Measurements from ENCODE around the gene LAT. TPM values are rescaled to one million over a fixed set of nuclear protein-coding genes. Genes with fewer than 3 reads are reported as not detected.

LAT gene
- total and polyA plus RNA-seq, 2 of the 4 experiments (the other 2 are of a cell fraction), result 0.18 to 7.4 TPM

DNA sequence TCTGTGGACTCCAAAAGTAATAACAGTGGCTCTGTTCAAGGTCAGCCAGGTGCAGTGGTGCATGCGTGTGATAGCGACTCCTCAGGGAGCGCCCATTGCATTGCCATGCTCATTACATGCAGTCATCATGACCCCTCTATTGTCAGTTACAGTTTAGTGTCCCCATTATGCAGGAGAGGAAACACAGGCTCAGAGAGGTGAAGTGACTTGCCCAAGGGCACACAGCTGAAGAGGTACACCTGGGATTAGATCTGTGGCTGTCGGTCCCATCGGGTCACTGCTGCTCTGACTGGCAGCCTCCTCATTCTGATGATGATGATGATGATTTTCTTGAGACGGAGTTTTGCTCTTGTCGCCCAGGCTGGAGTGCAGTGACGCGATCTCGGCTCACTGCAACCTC lies 7.6 kb downstream of the LAT start:
- intact Hi-C loops (cut with micrococcal nuclease) (no loop called here), dilution Hi-C loops (cut with HindIII; ENCODE audit: low sequenced_read_pairs, unreplicated experiment) (no loop called here), in situ Hi-C loops (cut with MboI; ENCODE audit: low sequenced_read_pairs) (no loop called here)
- ChIA-PET CTCF (no interaction called here), POLR2A (ENCODE audit: unreplicated experiment) (no interaction called here)
- H2AK5ac ChIP-seq (ENCODE audit: low read depth, low read length), result no peak overlapping the region
- BruUV-seq (replicated peaks), result no TSS peak
- no peak overlapping the region for H2BK20ac ChIP-seq (ENCODE audit: low read depth, low read length)
- H2BK15ac ChIP-seq (ENCODE audit: low read depth, low read length), result no peak overlapping the region
- H2AFZ ChIP-seq (replicated peaks; ENCODE audit: low read length, poor library complexity), result no peak overlapping the region
- H3K9me1 ChIP-seq (ENCODE audit: insufficient read depth, low read length), result no peaks in the 10 kb centered on the region
- DNase-seq (no peak), ATAC-seq (ENCODE audit: low read depth) (no peak)
- H3K4me3 ChIP-seq (ENCODE audit: insufficient read depth, low read depth, low read length), result no peak overlapping the region
- H3K18ac ChIP-seq (ENCODE audit: low read depth, low read length), result no peak overlapping the region
- H4K8ac ChIP-seq (ENCODE audit: low read depth in 2 of 2, low read length in 2 of 2), result no peak overlapping the region
- H3K4ac ChIP-seq (ENCODE audit: low read depth, low read length), result no peak overlapping the region
- H3K56ac ChIP-seq (ENCODE audit: extremely low read depth, insufficient read depth, low read length), result no peak overlapping the region
- H2BK120ac ChIP-seq (ENCODE audit: low read depth, low read length), result no peak overlapping the region
- H3K27me3 ChIP-seq (ENCODE audit: control insufficient read depth, insufficient read depth, low read length), result no peaks in the 10 kb centered on the region
- H3K14ac ChIP-seq (replicated peaks; ENCODE audit: low read depth, low read length), result no peak overlapping the region
- H3K4me2 ChIP-seq (ENCODE audit: low read depth, low read length), result no peak overlapping the region
- H3K23ac ChIP-seq (ENCODE audit: low read depth, low read length), result no peak overlapping the region
- H3K36me3 ChIP-seq (ENCODE audit: control insufficient read depth, insufficient read depth, low read length), result peaks cover 14% of the 10 kb centered on the region
- no peaks in the 10 kb centered on the region for H3K9me3 ChIP-seq (ENCODE audit: control insufficient read depth, insufficient read depth, low read length)
- H4K91ac ChIP-seq (ENCODE audit: insufficient read depth, low read depth, low read length), result no peak overlapping the region
- H3K79me1 ChIP-seq (ENCODE audit: low read depth in 1 of 2, low read length in 2 of 2), result no peaks in the 10 kb centered on the region
- no peaks in the 10 kb centered on the region for H3K4me1 ChIP-seq (ENCODE audit: control insufficient read depth, insufficient read depth, low read length)
- H2BK5ac ChIP-seq (ENCODE audit: low read depth, low read length, poor library complexity, severe bottlenecking), result no peak overlapping the region
- no peak overlapping the region for H3K9ac ChIP-seq (ENCODE audit: low read depth, low read length)
- TF ChIP-seq, protein P1, sequence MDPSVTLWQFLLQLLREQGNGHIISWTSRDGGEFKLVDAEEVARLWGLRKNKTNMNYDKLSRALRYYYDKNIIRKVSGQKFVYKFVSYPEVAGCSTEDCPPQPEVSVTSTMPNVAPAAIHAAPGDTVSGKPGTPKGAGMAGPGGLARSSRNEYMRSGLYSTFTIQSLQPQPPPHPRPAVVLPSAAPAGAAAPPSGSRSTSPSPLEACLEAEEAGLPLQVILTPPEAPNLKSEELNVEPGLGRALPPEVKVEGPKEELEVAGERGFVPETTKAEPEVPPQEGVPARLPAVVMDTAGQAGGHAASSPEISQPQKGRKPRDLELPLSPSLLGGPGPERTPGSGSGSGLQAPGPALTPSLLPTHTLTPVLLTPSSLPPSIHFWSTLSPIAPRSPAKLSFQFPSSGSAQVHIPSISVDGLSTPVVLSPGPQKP (IDR thresholded peaks at IDR 0.05; ENCODE audit: borderline replicate concordance, low read depth, low read length), result no peak
- TF ChIP-seq MAZ (IDR thresholded peaks at IDR 0.05; ENCODE audit: borderline replicate concordance, low read depth, low read length), result no peak
- H4K5ac ChIP-seq (ENCODE audit: low read depth, low read length), result no peak overlapping the region
- no peaks in the 10 kb centered on the region for H4K20me1 ChIP-seq (ENCODE audit: insufficient read depth, low read length)
- H3K27ac ChIP-seq (ENCODE audit: insufficient read depth, low read length), result no peak overlapping the region
- no peak overlapping the region for H2AK9ac ChIP-seq (replicated peaks; ENCODE audit: low read depth, low read length, poor library complexity)
- WGBS, 2 experiments (ENCODE audit: extremely low coverage in 2 of 2, insufficient read length in 1 of 2), result 90% methylated on average over 2 of the region's 10 CpGs; no CpG with 5 or more reads in 1 of the 2 experiments
